ACHN (cell line): ENCODE measurements around the gene DGCR8.

Experiments
- DNase-seq: peaks from one replicate; pipeline ENCODE4 v3.0.0-alpha.2; 2015
- in situ Hi-C: cut with HindIII; loops from 2 replicates; pipeline ENCODE4 v1.10.0; 2017; ENCODE audit warnings: low sequenced_read_pairs, low pct_ligation_motif_present, low pct_unique_long_range_greater_than_20kb

Gene DGCR8

DNA sequence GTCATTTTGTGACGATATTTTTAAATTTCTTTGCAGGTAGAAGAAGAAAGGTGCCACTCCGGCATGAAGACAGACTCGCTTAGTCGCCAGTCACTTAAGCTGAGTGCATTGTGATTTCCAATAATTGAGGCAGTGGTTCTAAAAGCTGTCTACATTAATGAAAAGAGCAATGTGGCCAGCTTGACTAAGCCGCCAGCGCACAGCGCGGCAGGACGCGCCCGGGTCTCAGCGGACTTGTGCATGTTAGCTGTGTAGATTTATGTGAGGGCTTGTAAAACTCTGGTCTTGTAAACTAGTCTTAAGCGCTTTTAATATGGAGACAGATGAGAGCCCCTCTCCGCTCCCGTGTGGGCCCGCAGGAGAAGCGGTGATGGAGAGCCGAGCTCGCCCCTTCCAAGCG is 5.6 kb downstream of the DGCR8 start:
- in situ Hi-C loops, result no loop called here
- no peak for DNase-seq

DNA sequence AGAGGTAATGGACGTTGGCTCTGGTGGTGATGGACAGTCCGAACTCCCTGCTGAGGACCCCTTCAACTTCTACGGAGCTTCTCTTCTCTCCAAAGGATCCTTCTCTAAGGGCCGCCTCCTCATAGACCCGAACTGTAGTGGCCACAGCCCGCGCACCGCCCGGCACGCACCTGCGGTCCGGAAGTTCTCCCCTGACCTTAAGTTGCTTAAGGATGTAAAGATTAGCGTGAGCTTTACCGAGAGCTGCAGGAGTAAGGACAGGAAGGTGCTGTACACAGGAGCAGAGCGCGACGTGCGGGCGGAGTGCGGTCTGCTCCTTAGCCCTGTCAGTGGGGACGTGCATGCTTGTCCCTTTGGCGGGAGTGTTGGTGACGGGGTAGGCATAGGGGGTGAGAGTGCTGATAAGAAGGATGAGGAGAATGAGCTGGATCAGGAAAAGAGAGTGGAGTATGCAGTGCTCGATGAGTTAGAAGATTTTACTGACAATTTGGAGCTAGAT is 6.1 kb downstream of the DGCR8 start:
- in situ Hi-C loops, result no loop called here
- DNase-seq, result no peak

DNA sequence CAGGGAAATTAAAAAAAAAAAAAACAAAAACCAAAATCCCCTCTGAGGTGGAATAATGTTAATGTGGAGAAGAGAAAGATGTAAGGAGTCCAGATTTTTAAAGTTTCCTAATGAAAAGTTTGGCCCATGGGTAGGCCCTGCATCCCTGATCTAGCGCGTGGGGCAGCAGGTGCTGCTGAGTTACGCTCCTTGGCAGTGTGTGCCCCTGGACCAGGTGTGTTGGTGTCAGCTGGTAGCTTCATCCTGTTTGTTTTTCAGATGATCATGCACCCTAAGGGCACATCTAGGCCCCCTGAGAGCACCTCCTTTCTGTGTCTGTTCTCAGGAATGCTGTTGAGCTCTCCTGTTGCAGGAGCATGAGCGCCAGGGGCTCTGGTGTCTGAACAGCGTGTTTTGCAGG is 6.7 kb downstream of the DGCR8 start:
- DNase-seq, result no peak
- in situ Hi-C loops, result no loop called here

DNA sequence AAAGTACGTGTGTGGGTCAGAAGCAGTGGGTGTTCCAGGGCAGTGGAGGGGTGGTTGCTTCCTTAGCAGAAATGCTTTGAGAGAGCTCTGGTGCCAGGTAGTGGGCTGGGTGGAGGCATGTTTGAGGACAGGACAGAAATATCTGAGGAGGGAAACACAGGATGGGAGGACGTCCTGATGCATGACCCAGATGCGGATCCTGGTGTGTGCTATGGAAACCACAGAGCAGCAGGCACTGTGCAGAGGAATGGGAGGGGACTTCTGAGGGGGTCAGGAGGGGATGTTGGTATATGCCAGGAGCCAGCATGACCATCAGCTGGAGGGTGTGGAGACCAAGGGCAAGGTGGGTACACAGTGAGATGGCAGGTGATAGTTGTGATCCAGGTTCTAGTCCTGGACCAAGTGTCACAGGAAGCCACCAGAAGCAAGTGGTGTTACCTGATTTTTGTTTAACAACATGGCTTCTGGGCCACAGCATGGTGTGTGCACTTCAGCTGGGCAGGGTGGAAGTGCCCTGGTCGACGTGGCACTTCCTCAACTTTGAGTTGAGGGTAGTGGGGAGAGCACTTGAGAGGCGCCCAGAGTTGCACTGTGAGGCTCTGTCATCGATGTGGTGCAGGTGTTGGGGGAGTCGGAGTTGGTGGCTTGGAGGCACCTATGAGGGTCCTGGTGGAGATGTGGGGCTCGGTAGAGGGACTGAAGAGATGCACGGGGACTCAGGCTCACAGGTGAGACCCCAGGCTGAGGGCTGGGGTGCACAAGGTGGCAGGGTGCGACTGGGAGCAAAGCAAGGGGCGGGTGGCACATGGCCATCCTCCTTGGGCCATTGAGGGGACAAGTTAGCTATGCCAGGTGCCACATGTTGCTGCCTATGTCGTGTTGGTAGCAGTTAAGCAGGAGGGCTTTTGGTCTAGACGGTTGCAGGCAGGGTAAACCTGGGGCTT is 7.5 kb downstream of the DGCR8 start:
- DNase-seq, result no peak
- in situ Hi-C loops, result no loop called here

DNA sequence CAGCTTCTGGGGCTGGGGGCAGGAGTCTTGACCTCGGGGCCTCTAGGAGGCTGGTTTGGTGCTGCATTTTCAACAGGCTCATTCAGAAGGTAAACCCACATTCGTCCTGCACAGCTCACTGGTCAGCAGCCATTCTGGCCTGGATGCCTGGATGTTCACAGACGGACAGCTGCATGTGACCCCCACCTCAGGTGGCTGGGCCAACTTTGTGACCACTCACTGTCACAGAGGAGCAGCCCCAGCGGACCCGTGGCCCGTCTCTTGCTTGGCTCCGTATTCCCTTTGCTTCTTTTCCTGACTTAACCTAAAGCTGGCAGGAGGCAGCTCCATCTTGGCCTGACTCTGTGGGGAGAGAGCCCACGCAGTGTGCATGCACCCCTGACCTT is 8.2 kb downstream of the DGCR8 start:
- no peak for DNase-seq
- in situ Hi-C loops, result no loop called here

DNA sequence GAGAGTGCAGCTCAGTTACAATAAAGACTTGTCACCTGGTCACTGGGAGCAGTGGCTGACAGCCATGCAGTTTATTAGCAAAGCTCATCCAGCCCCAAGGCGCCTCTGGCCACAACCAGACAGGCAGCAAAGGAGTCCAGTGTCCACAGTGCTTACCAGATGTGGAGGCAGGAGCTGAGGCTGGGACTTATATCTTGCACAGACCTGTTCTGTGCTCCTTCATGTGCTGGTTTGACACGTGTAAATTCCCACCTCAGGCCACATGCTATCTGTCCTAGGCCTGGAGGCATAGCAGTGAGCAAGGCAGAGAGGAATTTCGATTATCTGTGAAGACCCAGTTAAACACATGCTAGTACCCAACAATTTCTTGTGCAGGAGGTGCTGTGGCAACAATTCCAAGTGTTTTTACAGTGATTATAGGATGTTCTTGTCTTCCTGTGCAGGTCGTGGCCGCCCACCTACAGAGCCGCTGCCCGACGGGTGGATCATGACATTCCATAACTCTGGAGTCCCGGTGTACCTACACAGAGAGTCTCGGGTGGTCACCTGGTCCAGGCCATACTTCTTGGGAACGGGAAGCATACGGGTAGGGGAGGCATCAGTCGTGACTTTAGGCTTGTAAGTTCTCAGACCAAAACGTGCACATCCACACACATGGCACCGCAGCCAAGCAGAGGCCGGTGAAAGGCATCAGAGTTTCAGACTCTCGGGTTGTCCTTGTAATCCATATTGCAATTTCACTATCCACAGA is 9.4 kb downstream of the DGCR8 start:
- in situ Hi-C loops, result no loop called here
- no peak for DNase-seq

DNA sequence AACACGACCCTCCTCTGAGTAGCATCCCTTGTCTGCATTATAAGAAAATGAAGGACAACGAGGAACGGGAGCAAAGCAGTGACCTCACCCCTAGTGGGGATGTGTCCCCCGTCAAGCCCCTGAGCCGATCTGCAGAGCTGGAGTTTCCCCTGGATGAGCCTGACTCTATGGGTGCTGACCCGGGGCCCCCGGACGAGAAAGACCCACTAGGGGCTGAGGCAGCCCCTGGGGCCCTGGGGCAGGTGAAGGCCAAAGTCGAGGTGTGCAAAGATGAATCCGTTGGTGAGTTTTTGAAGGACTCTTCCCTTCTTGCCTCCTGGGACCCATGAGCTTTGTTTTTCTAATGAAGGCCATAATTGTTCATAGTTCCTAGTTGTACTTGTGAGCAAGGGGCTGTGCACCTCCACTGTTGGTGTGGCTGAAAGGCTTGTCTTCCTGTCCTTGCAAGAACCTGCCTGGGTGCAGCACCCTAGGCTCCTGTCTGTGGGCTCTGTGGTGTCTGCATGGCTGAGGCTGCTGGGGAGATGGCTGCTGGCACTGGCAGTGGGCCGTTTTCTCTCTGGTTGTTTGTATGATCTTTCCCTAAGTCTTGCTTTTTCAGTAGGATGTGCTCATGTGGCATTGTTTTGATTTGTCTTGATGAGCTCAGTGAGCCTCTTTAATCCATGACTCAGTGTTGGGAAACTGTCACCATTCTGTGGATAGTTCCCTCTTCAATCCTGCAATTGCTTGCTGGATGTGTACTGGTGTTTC is 10.1 kb downstream of the DGCR8 start:
- no peak for DNase-seq
- in situ Hi-C loops, result no loop called here

DNA sequence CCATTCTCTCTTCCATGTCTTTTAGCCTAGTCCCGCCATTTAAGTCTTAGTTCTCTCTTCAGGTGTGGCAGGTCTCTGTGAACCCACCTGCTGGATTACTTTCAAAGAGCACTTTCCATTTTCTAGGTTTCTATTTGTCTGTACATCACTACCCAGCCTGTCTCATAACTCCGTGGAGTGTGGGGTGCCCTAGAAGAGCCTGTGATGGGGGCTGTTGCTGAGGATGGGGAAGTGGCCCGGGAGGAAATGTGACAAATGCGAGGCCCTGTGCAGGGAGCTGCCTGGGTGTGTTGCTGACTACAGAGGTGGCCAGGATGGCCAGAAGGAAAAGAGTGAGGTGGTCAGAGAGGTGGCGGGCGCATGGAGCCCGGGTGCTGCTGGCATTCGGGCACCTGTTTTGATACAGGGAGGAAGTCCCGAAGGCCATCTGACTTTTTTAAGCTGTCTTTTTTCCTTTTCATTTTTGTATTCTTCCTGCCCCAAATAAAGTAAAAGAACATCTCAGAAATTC is 10.7 kb downstream of the DGCR8 start:
- DNase-seq, result no peak
- in situ Hi-C loops, result no loop called here

DNA sequence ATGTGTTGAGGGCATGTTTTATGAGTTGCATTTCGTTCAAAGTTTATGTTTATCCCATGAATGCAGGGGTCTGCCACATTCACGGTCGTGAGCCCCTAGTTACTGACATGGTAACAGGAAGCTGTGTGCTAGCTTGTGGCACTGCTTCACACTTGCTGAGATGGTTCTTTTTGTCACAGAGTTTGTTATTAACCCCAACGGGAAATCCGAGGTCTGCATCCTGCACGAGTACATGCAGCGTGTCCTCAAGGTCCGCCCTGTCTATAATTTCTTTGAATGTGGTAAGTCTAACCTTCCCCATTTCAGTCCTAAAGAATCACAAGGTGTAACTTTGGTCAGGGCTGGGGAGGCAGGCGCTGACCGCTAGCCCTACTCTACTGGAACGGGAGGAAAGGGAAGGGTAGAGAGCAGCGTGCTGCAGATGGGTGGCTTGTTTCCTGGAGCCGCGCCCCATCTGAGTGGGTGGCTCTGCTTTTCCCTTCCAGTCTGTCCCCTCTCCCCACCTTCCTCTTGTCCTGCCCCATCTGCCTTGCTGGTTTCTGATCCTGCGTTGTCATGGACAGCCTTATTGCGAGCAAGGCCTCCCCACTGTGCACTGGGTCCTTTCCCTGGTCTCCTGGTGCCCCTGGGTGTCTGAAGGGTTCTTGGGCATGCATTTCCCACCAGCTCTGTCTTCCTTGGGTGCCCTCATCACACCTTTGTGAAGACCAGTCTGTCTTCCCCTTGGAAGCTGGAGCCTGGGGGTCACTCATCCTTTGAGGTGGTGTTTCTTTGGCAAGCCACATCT is 11.8 kb downstream of the DGCR8 start:
- no peak for DNase-seq
- in situ Hi-C loops, result no loop called here

DNA sequence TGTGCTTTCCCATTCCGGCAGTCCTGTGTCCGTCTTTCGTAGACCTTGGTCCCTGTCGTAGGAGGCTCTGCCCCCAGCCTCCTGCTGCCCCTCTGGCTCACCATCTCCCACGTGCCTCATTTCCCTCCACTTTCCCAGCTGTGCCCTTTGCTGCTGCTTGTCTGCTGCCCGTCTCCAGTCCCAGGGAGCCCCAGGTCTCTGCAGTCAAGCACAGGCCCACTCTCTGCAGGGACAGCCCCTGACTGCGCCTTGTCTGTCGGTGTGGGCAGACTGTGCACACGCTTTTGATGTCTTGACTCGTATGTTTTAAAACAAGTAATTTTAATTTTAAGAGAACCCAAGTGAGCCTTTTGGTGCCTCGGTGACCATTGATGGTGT is 12.4 kb downstream of the DGCR8 start:
- DNase-seq, result no peak
- in situ Hi-C loops, result no loop called here

DNA sequence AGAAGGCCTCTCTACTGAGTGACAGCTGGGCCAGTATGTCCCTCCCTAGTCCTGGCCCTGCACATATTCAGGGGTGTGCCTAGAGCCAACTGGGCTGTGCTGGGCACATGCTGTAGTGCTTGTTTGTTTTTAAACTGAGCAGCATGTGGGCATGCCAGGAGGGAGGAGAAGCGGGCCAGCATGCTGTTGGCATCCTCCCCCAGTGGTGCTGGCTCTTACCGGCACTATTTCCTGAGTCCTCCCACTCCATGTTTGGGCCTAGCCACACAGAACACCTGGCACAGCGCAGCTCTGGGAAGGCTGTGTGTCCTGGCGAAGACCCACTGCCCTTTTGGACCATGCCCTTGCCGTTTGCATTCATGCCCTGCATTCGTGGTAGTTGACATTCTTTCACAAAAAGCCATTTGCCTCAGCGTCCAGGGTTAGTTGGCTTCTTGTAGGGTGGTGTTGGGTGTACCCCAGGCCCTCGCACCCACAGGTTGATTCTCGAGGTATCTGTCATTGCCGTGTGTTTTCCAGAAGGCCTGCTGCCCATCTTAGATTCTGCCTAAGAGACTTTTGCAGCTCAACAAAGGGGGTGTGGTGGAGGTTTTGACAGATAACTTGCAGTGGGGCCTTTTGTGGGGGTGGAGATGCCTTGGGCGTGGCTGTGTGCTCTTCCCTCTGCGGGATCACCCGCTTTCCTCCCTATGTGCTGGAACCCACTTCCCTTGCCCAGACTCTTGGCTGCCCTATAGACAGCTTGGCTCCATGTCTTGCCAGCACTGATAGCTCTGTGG is 13.6 kb downstream of the DGCR8 start:
- DNase-seq, result no peak
- in situ Hi-C loops, result no loop called here

DNA sequence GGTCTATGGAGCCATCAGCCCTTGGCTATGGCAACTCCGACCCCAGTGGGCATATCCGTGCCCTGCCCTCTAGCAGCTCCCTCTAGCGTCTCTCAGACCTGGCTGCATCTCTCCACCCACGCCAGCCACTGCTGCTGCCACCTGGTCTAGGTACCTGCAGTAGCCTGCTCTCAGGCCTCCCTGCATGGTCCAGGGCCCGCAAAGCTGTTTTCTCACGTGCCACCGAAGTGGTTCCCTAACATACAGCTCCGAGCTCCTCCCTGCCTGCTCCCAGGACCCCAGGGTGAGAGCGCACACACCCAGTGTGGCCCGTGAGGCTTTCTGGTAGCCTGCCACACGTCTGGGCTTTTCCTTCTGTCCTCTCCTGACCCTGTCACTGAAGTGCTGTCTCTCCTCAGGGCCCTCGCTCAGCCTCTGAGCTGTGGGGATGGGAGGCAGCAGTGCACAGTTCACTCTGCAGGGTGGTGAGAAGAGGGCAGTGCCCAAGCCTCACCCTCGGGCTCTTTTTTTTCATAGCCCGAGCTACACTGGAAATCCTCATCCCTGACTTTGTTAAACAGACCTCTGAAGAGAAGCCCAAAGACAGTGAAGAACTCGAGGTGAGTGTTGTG is 14.3 kb downstream of the DGCR8 start:
- in situ Hi-C loops, result no loop called here
- no peak for DNase-seq

DNA sequence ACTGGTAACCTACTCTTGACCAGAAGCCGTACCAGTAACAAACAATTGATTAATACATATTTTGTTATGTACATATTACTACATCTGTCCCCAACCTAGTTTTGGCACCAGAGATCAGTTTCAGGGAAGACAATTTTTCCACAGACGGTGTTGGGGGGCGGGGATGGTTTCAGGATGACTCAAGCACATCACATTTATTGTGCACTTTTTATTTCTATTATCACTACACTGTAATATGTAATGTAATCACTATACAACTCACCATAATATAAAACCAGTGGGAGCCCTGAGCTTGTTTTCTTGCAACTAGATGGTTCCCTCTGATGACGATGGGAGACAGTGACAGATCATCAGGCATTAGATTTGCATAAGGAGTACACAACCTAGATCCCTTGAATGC is 15.5 kb downstream of the DGCR8 start:
- DNase-seq, result no peak
- in situ Hi-C loops, result no loop called here

DNA sequence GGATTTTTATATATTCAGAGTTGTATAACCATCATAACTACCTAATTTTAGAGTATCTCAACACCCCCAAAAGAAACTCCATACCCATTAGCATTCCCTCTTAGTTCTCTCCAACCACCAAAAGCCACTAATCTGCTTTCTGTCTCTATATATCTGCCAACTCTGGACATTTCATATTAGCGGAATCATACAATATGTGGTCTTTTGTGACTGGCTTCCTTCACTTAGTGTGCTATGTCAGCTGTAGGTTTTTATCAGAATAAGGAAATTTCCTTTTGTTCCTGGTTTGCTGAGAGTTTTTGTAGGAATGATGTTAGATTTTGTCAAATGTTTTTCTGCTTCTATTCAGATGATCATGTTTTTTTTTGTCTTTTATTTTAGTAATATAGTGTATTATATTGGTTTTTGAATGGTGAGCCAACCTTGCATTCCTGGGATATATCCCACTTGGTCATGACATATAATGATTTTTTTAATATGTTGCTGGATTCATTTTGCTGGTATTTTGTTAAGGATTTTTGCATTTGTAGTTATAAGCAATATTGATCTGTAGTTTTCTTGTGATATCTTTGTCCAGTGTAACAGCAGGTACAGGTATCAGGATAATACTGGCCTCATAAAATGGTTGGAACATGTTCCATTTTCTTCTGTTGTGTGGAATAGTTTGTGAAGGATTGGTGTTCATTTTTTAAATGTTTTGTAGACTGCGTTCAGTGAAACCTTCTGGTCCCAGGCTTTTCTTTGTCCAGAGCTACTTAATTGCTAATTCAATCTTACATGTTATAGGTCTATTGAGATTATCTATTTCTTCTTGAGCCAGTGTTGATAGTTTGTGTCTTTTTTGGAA is 16.8 kb downstream of the DGCR8 start:
- in situ Hi-C loops, result no loop called here
- no peak for DNase-seq

DNA sequence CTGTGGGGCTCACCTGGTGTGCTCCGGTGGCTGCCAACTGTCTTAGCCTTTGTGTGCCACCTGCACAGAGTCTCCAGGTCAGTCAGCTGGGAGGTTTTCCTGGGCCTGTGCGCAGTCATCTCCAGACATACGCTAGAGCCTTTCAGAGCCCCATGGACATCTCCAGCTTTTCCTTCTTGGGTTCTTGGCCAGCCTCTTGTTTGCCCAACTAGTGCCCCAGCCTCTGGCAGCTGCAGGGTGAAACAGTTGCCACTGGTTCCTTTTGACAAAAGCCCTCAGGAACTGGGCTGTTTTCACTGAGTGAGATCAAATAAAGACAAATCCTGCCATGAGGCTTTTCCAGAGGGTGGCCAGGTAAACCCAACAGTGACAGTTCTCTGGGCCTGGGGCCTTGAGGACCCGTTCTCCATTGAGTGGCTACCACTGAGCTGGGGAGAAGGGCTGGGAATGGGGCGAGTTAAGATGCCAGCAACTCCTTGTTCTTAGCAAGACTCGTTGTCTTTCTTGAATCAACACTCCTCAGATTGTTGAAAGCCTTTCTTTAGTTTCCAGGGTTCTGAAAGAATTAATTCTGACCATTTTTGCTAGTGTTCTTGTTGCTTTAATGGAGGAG is 19.2 kb downstream of the DGCR8 start:
- in situ Hi-C loops, result no loop called here
- DNase-seq, result no peak

DNA sequence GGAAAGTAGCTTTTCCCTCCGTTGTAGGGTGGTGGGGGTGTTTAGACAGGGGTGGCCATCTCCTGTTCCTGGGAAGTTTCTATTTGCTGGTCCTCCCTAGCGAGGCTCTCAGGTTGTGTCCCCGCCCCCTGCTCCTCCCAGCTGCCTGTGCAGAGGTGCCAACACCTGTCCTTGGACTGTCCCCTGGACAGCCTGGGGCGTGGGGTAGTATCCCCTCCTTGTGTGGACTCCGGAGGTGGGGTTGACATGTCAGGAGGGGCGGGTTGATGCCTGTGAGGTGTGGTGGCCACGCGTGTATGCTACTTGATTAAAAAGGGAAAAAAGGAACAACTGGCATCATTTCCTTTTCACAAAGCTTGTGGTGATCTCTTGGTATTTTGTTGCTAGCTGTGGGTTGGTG is 21.6 kb downstream of the DGCR8 start:
- in situ Hi-C loops, result no loop called here
- DNase-seq, result no peak
